ENCODE data around the gene SPAG17.

The SPAG17 gene

DNA sequence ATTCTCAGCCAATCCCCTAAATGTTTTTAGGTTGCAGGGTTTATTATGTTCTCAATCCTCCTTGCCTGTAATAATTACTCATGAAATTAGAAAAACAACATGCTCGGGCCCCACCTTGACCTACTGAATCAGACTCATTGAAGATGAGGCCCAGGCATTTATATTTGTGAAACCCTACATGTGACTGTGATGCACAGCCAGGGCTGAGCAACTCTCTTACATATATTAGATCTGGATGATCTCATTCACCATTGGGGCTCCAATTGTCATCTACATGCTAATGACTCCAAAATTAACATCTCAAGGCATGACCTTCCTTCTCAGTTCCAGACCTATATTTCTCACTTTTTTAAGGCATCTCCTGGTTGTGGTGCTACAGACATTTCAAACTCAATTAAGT is 152.1 kb downstream of the SPAG17 start:
- TF ChIP-seq, protein P1, sequence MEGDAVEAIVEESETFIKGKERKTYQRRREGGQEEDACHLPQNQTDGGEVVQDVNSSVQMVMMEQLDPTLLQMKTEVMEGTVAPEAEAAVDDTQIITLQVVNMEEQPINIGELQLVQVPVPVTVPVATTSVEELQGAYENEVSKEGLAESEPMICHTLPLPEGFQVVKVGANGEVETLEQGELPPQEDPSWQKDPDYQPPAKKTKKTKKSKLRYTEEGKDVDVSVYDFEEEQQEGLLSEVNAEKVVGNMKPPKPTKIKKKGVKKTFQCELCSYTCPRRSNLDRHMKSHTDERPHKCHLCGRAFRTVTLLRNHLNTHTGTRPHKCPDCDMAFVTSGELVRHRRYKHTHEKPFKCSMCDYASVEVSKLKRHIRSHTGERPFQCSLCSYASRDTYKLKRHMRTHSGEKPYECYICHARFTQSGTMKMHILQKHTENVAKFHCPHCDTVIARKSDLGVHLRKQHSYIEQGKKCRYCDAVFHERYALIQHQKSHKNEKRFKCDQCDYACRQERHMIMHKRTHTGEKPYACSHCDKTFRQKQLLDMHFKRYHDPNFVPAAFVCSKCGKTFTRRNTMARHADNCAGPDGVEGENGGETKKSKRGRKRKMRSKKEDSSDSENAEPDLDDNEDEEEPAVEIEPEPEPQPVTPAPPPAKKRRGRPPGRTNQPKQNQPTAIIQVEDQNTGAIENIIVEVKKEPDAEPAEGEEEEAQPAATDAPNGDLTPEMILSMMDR (conservative IDR thresholded peaks at IDR 0.05; ENCODE audit: control insufficient read depth, insufficient read depth, low read depth, low read length): no peak
- H3K4me3 ChIP-seq (ENCODE audit: control insufficient read depth, low read depth, low read length): no peak overlapping the region
- peak; percentile 4 for DNase-seq (ENCODE audit: low read depth)

- TF ChIP-seq, protein P1 (conservative IDR thresholded peaks at IDR 0.05; ENCODE audit: control insufficient read depth, insufficient read depth, low read depth, low read length): no peak
- no peak overlapping the region for H3K4me3 ChIP-seq (ENCODE audit: control insufficient read depth, low read depth, low read length)
Observed at GRCh38 chr1:118028267-118028666, 156.8 kb downstream of the SPAG17 start.

GRCh38 chr1:118023199-118023598 is 161.8 kb downstream of the SPAG17 start:
- DNase-seq (ENCODE audit: low read depth): no peak
- H3K4me3 ChIP-seq (ENCODE audit: control insufficient read depth, low read depth, low read length): no peak overlapping the region
- TF ChIP-seq, protein P1 (conservative IDR thresholded peaks at IDR 0.05; ENCODE audit: control insufficient read depth, insufficient read depth, low read depth, low read length): no peak

More at GRCh38 chr1:118028267-118028666, 156.8 kb downstream of the SPAG17 start:
- DNase-seq (ENCODE audit: low read depth): no peak

DNA sequence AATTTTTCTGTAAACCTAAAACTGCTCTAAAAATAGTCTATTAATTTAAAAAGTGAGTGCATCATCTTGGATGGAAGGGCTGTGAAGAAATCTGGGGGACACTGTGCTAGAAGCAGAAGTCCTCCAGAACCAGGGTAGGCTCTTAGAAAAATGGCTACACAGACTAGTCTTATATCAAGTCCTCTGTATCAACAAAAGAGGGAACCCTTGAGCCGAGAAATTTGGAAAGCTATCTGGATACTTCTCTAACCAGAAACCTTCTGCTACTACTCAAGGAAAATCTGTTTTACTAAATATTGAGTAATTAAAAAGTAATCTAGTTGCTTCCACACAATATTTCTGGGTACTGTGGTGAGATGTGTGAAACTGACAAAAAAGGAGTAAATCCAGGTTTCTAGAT is 163.4 kb downstream of the SPAG17 start:
- DNase-seq (ENCODE audit: low read depth): peak; percentile 8
- no peak overlapping the region for H3K4me3 ChIP-seq (ENCODE audit: control insufficient read depth, low read depth, low read length)
- TF ChIP-seq, protein P1 (conservative IDR thresholded peaks at IDR 0.05; ENCODE audit: control insufficient read depth, insufficient read depth, low read depth, low read length): no peak

DNA sequence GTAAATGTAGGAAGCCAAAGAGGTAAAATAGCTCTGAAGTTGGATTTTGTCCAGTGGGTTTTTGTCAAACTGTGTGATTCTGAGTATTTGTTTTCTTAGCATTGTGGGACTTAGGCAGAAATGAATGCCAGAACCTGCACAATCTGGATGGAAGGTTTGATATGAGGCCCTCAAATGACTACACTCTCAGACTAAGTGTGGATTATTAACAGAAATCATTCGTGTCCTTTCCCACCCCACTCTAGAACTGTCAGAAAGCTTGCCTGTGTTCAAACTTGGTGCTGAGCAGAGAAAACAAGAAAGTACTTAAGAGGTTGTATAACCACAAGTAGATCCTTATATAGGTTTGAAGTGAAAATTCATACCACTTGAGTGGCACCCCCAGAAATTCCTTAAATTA is 167.0 kb downstream of the SPAG17 start:
- TF ChIP-seq, protein P1 (conservative IDR thresholded peaks at IDR 0.05; ENCODE audit: control insufficient read depth, insufficient read depth, low read depth, low read length): no peak
- DNase-seq (ENCODE audit: low read depth): no peak

GRCh38 chr1:118013938-118014337 is 171.1 kb downstream of the SPAG17 start:
- TF ChIP-seq, protein P1 (conservative IDR thresholded peaks at IDR 0.05; ENCODE audit: control insufficient read depth, insufficient read depth, low read depth, low read length): no peak
- DNase-seq (ENCODE audit: low read depth): no peak
- H3K4me3 ChIP-seq (ENCODE audit: control insufficient read depth, low read depth, low read length): no peak overlapping the region

More for the DNA sequence above, 167.0 kb downstream of the SPAG17 start:
- H3K4me3 ChIP-seq (ENCODE audit: control insufficient read depth, low read depth, low read length): no peak overlapping the region

DNA sequence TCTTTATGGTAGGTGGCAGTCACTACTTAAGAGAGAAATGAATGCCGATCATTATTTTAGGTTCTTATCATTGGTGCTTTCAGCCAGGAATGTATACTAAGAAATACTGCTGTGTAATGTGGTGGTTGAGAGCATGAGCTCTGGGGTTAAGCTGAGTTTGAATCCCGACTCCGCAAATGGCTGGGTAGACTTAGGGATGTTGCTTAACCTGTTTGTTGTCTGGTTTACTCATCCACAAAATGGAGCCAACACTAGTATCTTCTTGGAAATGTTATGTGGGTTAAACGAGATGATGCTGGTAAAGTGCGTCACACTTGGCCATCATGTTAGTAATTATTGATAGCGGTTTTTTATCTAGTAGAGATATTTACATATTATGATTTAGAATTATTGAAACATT is 171.7 kb downstream of the SPAG17 start:
- H3K4me3 ChIP-seq (ENCODE audit: control insufficient read depth, low read depth, low read length): no peak overlapping the region
- no peak for DNase-seq (ENCODE audit: low read depth)
- TF ChIP-seq, protein P1 (conservative IDR thresholded peaks at IDR 0.05; ENCODE audit: control insufficient read depth, insufficient read depth, low read depth, low read length): no peak
